ENCODE measurements around the gene ARHGEF10L.

DNA sequence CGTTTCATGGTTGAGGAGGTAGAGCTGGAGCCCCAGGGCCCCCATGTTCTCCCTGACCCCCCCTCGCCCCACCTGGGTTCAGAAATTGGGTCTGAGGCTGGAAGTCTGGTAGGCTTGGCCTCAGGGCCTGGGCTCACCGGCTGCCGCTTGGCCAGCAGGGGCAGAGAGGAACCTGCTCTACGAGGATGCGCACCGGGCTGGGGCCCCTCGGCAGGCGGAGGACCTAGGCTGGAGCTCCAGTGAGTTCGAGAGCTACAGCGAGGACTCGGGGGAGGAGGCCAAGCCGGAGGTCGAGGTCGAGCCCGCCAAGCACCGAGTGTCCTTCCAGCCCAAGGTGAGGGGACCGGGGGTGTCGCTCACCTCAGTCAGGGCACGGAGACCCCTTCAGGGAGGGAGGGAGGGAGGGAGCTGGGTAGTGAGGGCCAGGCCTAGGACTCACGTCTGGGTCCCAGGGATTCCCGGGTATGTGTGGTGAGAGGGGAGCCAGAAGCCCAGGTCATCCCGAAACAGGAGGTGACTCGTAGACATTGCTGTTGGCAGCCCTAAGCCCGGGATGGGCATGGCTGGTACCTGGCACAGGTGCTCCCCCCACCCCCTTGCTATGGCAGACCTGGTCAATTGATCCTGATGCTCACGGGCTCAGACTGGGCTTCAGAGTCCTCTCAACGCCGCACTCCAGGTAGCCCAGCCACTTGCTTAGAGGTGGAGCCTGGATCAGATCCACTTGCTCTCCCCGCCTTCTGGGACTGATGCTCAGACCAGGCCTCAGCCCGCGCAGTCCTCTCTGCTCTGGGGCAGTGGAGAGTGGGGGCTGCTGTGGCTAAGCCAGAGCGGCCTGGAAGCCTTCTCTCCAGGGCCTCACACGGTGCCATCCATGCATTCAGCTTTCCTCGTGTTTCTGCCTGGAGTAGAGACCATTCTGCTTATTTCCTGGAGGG is 68.4 kb downstream of the ARHGEF10L start:
- TF ChIP-seq GATA2 (IDR thresholded peaks at IDR 0.05; ENCODE audit: low read depth, low read length) (no peak), GATA3 (IDR thresholded peaks at IDR 0.05; ENCODE audit: low read depth, low read length) (no peak)

Measured in SH-SY5Y (cell line).